Left hindlimb (tissue), 1 donor: ENCODE measurements around the gene DENND6B.

Source experiments
- DNase-seq: peaks from one replicate; pipeline ENCODE4 v3.0.0-alpha.2; 2018

The DENND6B gene

DNA sequence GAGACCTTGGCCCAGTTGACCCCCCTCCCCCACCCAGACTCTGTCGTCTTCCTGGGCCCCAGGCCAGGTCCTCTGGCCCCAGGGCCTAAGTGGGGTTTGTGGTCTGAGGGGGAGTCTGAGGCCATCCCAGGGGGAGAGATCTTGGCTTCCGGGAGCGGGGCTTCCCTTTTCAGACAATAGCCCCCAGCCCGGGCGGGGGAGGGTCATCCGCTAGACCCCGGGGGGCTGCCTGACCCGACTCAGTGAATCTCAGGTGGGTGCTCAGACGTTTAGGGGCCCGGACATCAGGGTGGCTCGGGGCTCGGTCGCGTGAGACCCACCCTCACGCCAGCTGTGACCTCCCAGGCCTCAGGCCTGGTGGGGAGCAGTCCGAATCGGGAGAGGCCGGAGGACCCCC lies 57.2 kb downstream of the DENND6B start:
- DNase-seq = no peak

DNA sequence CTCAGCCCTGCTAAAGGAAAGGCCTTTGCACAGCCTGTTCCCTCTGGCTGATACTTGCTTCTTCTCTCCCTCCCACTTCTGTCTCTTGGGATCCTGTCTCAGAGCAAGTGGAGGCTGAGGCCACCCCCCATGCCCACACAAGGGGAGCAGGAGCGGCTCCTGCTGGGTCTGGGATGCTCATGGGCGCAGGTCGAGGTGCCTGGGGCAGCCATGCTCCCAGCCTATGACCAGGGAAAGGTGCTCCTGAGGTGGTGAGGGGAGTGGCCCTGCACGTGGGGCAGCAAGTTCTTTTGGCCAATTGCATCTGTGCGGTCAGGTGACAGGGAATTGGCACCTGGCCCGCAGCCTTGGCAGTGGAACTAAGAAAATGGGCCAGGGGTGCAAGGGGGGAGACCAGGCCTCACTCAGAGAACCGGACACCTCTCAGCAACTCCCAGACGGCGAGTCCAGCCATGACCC lies 58.1 kb downstream of the DENND6B start:
- no peak for DNase-seq

DNA sequence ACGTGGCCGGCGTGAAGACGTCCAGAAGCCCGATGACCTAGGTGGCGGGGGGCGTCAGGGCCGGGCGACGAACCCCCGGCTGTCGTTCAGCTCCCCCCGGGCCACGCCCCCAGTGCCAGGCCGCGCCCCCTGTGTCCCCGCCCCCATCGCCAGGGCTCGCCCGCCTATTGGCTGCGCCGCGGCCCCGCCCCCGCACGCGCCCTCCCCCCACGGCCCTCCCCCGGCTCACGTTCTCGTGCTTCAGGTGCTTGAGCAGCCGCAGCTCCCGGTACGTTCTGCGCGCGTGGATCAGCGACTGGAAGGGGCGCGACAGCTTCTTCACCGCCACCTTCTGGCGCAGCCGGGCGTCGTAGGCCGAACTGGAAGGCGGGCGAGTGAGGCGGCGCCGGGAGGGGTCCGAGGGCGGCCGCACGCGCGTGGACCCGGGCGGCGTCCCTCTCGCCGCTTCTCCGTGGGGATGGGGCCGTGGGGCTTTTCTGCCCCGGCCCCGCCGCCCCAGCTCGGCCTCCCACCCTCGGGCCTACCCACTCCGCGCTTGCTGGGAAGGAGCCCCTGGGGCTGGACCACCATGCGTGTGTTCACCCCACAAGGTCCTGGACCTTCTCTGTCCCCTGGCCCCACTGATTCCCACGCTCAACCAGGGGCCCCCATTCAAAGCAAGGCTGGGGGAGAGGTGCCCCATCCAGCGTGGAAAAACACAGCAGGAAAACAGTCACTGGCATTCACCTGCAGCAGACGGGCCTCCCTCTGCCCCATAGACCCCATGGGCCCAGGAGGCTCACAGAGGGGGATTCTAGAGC lies 59.0 kb downstream of the DENND6B start:
- DNase-seq = peak; percentile 77

DNA sequence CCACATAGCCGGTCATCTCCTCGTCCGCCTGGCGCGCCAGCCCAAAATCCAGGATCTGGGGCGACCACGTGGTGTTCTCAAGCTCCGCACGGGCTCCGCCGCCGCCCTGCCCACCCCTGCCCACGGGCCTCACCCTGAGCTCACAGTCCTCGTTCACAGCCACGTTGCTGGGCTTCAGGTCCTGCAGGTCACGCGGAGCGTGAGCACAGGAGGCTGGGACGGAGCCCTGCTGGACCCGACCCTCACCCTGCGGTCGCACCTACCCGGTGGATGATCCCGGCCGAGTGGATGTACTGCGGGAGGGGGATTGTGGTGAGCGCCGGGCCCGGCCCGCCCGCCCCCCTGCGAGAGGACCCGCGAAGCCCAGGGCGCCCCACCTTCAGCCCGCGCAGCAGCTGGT lies 59.8 kb downstream of the DENND6B start:
- DNase-seq = no peak

DNA sequence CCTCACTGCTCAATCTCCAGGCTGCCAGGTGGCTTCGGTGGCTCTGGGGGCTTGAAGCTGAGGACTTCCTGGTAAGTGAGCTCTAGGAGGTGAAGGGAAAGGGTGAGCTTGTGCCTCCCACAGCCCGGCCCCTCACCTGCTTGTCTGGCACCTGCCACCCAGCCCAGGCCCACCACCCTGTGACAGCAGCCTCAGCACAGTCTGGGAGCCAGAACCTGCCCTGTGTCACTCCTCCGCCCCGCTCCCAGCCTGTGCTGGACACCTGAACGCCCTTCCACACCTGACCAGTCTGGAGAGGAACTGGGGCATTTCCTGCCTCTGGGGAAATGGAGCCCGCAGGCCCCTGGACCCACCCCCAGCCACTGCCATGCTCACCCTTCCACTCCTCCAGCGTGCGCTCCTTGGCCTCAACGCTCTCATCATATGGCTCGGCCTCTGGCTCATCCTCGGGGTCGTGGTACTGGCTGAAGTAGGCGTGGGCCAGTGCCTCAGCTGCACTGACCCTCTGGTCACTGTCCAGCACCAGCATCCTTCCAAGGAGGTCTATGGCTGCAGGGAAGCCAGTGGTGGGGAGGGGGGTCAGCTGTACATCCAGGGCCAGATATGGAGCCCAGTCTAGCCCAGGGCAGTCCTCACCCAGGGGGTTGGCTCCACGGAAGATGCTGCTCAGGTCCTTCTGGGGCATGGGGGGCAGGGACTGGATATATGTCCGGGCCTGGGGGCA lies 61.7 kb downstream of the DENND6B start:
- DNase-seq = no peak

DNA sequence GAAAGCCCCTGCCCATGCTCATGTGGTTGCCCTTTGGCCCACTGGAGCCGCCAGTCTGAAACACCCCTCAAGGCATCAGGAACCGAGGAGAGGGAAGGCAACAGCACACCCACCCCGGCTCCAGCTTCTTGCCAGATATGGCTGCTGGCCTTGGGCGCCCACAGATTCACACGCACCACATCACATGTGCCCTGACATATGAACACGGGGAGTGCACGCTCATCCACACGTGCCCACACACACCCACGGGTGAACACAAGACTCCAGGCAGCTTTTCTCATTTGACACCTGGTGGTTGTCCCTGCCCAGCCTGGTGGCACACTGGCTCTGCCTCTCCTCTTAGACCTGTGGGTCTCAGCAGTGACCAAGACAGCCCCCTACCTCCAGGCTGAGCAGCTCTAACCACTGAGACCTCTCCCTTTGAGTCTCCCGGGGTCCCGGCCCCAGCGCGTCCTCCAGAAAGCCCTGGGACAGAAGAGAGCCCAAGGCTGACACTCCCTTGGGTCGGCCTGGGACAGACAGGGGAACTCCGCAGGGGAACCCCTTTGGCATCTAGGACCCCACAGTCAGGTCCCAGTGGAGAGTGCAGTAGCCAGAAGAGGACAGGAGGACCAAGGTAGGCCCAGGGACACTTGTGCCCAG lies 62.6 kb downstream of the DENND6B start:
- no peak for DNase-seq

DNA sequence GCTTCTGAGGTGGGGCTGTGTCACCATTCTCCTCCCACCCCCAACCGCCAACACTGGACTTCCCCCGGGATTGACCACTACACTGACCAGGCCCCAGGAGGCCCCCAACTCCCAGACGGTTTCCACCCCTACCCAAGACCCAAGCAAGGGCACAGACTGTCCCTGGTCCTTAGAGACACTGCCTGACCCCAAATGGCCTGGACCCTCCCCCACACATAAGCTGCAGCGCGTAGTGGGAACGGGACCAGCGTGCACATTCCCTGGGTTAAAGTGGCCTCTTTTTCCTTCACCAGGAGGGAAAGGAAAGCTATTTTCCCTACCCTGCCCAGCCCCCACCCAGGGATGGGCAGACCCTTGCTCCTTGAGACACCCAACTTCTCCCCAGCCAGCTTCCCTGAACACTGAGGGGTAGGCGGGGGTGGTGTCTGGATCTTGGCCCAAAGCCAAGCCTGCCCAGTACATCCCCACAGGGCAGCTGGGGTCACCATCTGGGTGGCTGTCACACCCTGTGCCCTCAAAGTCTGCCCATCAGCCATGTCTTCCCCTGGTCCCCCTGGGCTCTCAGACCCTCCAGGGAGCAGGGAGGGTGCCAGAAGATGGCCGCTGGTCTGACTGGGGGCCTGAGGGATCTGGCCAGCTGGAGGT lies 63.7 kb downstream of the DENND6B start:
- DNase-seq = no peak

DNA sequence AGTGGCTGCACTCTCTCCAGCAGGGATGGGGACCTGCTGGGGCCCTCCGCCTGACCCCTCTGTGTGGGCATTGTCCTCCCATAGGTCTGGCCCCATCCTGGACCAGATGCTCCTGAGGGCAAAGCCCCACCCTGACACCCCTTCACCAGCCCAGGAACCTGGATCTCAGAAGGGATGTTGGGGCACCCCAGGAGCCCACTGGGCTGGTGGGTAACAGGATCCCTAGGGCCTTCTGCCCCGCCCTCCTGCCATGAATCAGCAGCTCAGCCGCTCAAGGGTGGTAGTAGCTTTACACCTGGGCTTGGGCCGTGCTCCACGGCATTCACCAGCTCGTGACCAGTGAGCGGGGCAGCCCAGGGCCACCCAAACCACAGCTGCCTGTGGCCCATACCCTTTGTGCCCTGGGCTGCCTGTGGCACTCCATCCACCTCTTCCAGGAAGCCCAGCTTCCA lies 64.3 kb downstream of the DENND6B start:
- no peak for DNase-seq

DNA sequence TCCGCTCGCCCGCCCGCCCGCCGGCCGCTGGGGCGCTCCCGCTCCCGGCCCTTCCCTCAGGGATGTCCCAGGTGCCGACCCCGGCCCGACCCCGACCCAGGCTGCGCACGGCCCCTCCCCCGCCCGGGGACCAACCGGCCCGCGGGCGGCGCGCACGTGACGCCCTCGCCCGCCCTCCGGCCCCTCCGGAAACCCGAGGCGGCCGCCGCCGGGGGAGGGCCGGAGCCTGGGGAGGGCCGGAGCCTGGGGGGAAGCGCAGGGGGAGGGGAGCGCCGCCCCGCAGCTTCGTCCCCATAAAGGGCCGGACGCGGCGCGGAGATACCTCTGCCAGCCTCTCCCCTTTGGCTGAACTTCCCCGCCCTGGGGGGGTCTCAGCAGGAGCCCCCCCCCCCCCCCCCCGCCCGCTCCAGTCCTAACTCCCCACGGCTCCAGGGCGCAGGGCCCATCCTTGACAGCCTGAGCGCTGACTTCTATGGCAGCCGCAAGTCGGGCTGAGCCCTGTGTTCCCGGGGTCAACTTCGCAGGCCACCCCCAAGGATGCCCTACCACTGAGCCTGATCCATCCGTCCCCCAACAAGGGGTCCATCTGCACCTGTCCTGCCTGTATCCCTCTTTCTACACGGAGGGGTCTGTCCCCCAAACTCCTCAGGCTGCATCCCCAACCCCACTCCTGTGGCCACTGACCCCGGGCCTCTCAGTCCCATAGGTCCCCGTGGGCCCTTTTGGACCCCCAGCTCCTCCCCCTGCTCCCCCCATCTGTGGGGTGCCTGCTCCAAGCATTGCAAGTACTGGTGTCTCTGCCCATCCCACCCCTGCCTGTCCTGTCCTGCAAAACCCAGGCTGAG lies 65.0 kb downstream of the DENND6B start, which contains the start of gene MAPK12:
MAPK12 (minus strand) TSS at position 69 of the 845 bp plus-strand sequence. CDS start 174 bp downstream, outside the sequence.
- DNase-seq = no peak

DNA sequence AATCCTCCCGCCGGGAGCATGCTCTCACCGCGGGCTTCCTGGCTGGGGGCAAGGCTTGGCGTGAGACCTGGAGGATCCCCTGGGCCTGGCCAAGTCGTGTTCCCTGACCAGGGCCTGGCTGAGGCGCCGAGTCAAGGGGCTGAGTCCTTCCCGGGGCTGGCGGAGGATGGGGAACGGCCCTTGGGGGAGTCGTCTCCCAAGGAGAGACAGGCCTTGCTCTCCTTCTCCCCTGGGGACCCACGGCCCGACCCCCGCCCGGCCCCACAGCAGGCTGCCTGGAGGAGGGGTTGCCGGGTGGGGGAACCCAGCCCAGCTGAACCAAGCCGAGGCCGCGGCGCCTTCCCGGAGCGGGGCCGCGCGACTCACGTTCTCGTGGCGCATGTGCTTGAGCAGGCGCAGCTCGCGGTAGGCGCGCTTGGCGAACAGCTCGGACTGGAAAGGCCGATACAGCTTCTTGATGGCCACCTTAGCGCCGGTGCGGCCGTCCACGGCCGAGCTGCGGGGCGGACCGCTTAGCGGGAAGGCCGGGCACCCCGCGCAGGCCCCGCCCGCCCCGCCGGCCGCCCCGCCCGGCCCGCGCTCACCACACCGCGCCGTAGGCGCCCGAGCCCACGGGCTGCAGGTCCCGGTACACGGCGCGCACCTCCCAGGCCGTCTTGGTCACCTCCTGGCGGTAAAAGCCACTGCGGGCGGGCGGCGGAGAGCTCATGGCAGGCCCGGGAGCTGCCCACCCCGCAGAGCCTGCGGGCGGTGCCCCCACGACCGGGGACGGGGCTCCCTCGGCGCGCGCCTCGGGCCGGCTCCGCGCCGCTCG lies 65.8 kb downstream of the DENND6B start:
- DNase-seq = no peak

DNA sequence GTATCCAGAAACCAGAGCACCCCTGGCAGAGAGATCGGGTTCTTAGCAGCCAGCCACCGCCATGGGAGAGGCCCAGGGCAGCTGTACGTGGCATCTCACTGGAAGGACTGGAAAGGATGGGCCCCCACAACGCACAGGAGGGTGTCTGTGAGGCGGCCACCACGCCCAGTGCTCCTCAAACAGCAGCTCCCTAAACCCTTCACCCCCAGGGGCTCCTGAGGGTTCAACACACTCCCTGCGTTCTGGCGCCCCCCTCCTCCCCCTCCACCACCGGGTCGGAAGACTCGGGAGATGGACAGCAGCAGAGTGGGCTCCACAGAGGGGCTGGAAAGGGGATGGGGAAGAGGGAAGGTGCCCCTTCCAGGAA lies 66.4 kb downstream of the DENND6B start:
- DNase-seq = no peak

DNA sequence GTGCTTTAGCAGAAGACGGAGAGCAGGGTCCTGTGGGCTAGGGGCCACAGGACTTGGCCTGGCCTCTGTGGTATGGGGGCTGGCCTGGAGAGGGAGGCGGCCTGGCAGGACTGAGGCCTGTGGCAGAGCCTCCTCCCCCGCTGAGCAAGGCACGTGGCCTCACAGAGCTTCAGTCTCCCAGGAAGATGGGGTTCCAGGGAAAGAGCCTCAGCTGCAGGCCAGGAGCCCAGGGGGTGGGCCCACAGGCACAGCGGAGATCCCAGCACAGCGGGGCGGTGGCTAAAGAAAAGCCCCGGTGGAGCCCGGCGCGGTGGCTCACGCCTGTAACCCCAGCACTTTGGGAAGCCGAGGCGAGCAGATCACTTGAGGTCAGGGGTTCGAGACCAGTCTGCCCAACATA lies 67.5 kb downstream of the DENND6B start:
- no peak for DNase-seq
